Measurements from ENCODE around the gene PPIE.

The PPIE gene

GRCh38 chr1:39738622-39739366 is at the start of gene PPIE:
Gene PPIE (plus strand): TSS chr1:39738882. CDS start chr1:39738901, 19 bp downstream.
- DNase-seq (ENCODE audit: low spot score) (peak; percentile 95), FAIRE-seq (peak; percentile 97)

GRCh38 chr1:39689214-39689613 is 49.5 kb upstream of the PPIE start:
- DNase-seq (ENCODE audit: low spot score) (no peak), FAIRE-seq (no peak)

GRCh38 chr1:39689635-39690034 is 49.0 kb upstream of the PPIE start:
- FAIRE-seq (no peak), DNase-seq (ENCODE audit: low spot score) (no peak)

- no peak for DNase-seq (ENCODE audit: low spot score)
- no peak for FAIRE-seq
Measured at GRCh38 chr1:39690225-39690624, 48.5 kb upstream of the PPIE start.

GRCh38 chr1:39690794-39691382 is 47.8 kb upstream of the PPIE start:
- no peak for FAIRE-seq

GRCh38 chr1:39691383-39692151 is 47.1 kb upstream of the PPIE start, which contains the start of gene HPCAL4:
Gene HPCAL4 (minus strand): TSS chr1:39691433. CDS start chr1:39684603, 6,830 bp downstream.
- FAIRE-seq: peak; percentile 96

More at GRCh38 chr1:39690794-39691382, 47.8 kb upstream of the PPIE start:
- no peak for DNase-seq (ENCODE audit: low spot score)

GRCh38 chr1:39692152-39693074 is 46.3 kb upstream of the PPIE start:
- no peak for DNase-seq (ENCODE audit: low spot score)
- FAIRE-seq: no peak

More at GRCh38 chr1:39691383-39692151, 47.1 kb upstream of the PPIE start, which contains the start of gene HPCAL4:
- peak; percentile 95 for DNase-seq (ENCODE audit: low spot score)

GRCh38 chr1:39694026-39694425 is 44.7 kb upstream of the PPIE start:
- FAIRE-seq: no peak
- DNase-seq (ENCODE audit: low spot score): no peak

- DNase-seq (ENCODE audit: low spot score) (no peak), FAIRE-seq (no peak)
Measured at GRCh38 chr1:39695016-39695415, 43.7 kb upstream of the PPIE start.

- no peak for FAIRE-seq
Measured at GRCh38 chr1:39696448-39696847, 42.2 kb upstream of the PPIE start.

GRCh38 chr1:39698568-39698967 is 40.1 kb upstream of the PPIE start:
- FAIRE-seq (no peak), DNase-seq (ENCODE audit: low spot score) (no peak)

More at GRCh38 chr1:39696448-39696847, 42.2 kb upstream of the PPIE start:
- no peak for DNase-seq (ENCODE audit: low spot score)

GRCh38 chr1:39699419-39699818 is 39.3 kb upstream of the PPIE start:
- no peak for DNase-seq (ENCODE audit: low spot score)
- no peak for FAIRE-seq

- DNase-seq (ENCODE audit: low spot score): no peak
Measured at GRCh38 chr1:39700348-39700747, 38.3 kb upstream of the PPIE start.

GRCh38 chr1:39701049-39701439 is 37.6 kb upstream of the PPIE start:
- no peak for DNase-seq (ENCODE audit: low spot score)
- FAIRE-seq: no peak

More at GRCh38 chr1:39700348-39700747, 38.3 kb upstream of the PPIE start:
- FAIRE-seq: no peak

- FAIRE-seq (no peak), DNase-seq (ENCODE audit: low spot score) (no peak)
Measured at GRCh38 chr1:39704757-39705156, 33.9 kb upstream of the PPIE start.

- no peak for FAIRE-seq
- DNase-seq (ENCODE audit: low spot score): no peak
Measured at GRCh38 chr1:39707506-39707905, 31.2 kb upstream of the PPIE start.

GRCh38 chr1:39711104-39711965 is 27.3 kb upstream of the PPIE start:
- FAIRE-seq (no peak), DNase-seq (ENCODE audit: low spot score) (no peak)

GRCh38 chr1:39711966-39712340 is 26.7 kb upstream of the PPIE start:
- no peak for FAIRE-seq
- DNase-seq (ENCODE audit: low spot score): no peak

- DNase-seq (ENCODE audit: low spot score) (no peak), FAIRE-seq (no peak)
Measured at GRCh38 chr1:39713557-39713956, 25.1 kb upstream of the PPIE start.

GRCh38 chr1:39717809-39718208 is 20.9 kb upstream of the PPIE start:
- FAIRE-seq (no peak), DNase-seq (ENCODE audit: low spot score) (no peak)
